ENCODE results near the gene SERPINA12. TPM values are rescaled to one million over a fixed set of nuclear protein-coding genes. Genes with fewer than 3 reads are reported as not detected.

The SERPINA12 gene
- total and polyA plus RNA-seq, 2 of the 13 experiments (the other 11 are each of a cell fraction or from before 2014, with no cell fraction given), result 0.08 TPM; not detected in 1

DNA sequence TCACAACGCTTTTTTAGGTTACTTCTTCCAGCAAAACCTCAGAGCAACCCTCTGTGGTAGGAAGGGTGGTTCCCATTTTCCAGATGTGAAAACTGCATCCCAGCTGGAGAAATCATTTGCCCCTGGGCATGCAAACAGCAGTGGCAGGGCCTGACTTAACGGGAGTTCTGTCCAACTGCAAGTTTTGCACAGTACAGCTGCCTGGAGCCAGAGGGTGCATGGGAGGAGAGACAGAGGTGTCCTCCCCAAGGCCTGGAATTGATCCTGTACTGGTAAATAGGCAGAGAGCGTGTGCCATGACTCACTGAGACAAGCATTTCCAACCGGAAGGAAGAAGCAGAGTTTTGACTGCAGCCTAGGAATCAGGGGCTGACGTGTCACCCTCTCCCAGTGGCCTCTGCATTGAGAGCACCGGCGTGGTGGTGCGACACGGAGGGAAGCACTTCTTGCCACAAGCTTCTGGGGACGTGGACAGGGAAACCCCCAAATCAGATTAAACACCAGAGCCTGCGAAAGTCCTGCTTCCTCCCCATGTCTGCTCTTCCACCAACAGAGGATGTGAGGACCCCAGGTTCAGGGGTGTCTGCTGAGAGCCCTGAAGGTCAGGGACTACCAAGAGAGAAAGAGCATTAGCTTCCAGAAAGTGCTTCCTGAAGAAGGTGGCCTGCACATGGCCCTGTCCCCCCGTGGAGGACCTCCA lies 33.0 kb upstream of the SERPINA12 start (continued):
- TF ChIP-seq ZNF136 (CRISPR knock-in tag; IDR thresholded peaks at IDR 0.05; ENCODE audit: low read depth) (no peak), ZNF629 (CRISPR knock-in tag; conservative IDR thresholded peaks at IDR 0.05) (peak; percentile 71), ZNF234 (CRISPR knock-in tag; conservative IDR thresholded peaks at IDR 0.05) (no peak), SOX5 (CRISPR knock-in tag; IDR thresholded peaks at IDR 0.05; ENCODE audit: borderline replicate concordance) (peak; percentile 46; the same call in 1 of the 2 replicates), FOXA3 (CRISPR knock-in tag; IDR thresholded peaks at IDR 0.05) (peak; percentile 68; the same call in 1 of the 2 replicates), ZKSCAN8 (CRISPR knock-in tag; IDR thresholded peaks at IDR 0.05; ENCODE audit: borderline replicate concordance) (peak; percentile 19; the same call in 1 of the 2 replicates), HDAC2 (CRISPR knock-in tag; IDR thresholded peaks at IDR 0.05) (peak; percentile 26; the same call in 1 of the 2 replicates), GATAD2A (CRISPR knock-in tag; IDR thresholded peaks at IDR 0.05) (peak; percentile 76), ETV5 (CRISPR knock-in tag; IDR thresholded peaks at IDR 0.05; ENCODE audit: borderline replicate concordance) (peak; percentile 97), ZNF329 (CRISPR knock-in tag; IDR thresholded peaks at IDR 0.05; ENCODE audit: low read depth) (no peak), AGO2 (optimal IDR thresholded peaks at IDR 0.05; ENCODE audit: low read depth, low read length) (no peak), FOXJ3 (CRISPR knock-in tag; IDR thresholded peaks at IDR 0.05; ENCODE audit: borderline replicate concordance) (no peak), ZNF687 (CRISPR knock-in tag; IDR thresholded peaks at IDR 0.05) (peak; percentile 94), ZBTB20 (CRISPR knock-in tag; IDR thresholded peaks at IDR 0.05; ENCODE audit: borderline replicate concordance, low read depth) (no peak), ZNF605 (CRISPR knock-in tag; IDR thresholded peaks at IDR 0.05) (0 out of 2 replicates have a peak, but pooled peaks have one; percentile 41), GABPB1 (CRISPR knock-in tag; IDR thresholded peaks at IDR 0.05) (peak; percentile 71)
- TF ChIP-seq, protein P1, sequence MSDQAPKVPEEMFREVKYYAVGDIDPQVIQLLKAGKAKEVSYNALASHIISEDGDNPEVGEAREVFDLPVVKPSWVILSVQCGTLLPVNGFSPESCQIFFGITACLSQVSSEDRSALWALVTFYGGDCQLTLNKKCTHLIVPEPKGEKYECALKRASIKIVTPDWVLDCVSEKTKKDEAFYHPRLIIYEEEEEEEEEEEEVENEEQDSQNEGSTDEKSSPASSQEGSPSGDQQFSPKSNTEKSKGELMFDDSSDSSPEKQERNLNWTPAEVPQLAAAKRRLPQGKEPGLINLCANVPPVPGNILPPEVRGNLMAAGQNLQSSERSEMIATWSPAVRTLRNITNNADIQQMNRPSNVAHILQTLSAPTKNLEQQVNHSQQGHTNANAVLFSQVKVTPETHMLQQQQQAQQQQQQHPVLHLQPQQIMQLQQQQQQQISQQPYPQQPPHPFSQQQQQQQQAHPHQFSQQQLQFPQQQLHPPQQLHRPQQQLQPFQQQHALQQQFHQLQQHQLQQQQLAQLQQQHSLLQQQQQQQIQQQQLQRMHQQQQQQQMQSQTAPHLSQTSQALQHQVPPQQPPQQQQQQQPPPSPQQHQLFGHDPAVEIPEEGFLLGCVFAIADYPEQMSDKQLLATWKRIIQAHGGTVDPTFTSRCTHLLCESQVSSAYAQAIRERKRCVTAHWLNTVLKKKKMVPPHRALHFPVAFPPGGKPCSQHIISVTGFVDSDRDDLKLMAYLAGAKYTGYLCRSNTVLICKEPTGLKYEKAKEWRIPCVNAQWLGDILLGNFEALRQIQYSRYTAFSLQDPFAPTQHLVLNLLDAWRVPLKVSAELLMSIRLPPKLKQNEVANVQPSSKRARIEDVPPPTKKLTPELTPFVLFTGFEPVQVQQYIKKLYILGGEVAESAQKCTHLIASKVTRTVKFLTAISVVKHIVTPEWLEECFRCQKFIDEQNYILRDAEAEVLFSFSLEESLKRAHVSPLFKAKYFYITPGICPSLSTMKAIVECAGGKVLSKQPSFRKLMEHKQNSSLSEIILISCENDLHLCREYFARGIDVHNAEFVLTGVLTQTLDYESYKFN (CRISPR knock-in tag; conservative IDR thresholded peaks at IDR 0.05), result peak; percentile 52
- TF ChIP-seq, protein P2, sequence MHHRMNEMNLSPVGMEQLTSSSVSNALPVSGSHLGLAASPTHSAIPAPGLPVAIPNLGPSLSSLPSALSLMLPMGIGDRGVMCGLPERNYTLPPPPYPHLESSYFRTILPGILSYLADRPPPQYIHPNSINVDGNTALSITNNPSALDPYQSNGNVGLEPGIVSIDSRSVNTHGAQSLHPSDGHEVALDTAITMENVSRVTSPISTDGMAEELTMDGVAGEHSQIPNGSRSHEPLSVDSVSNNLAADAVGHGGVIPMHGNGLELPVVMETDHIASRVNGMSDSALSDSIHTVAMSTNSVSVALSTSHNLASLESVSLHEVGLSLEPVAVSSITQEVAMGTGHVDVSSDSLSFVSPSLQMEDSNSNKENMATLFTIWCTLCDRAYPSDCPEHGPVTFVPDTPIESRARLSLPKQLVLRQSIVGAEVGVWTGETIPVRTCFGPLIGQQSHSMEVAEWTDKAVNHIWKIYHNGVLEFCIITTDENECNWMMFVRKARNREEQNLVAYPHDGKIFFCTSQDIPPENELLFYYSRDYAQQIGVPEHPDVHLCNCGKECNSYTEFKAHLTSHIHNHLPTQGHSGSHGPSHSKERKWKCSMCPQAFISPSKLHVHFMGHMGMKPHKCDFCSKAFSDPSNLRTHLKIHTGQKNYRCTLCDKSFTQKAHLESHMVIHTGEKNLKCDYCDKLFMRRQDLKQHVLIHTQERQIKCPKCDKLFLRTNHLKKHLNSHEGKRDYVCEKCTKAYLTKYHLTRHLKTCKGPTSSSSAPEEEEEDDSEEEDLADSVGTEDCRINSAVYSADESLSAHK (CRISPR knock-in tag; IDR thresholded peaks at IDR 0.05; ENCODE audit: borderline replicate concordance), result no peak
- TF ChIP-seq, protein P3, sequence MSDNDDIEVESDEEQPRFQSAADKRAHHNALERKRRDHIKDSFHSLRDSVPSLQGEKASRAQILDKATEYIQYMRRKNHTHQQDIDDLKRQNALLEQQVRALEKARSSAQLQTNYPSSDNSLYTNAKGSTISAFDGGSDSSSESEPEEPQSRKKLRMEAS (IDR thresholded peaks at IDR 0.05), result peak; percentile 59; the same call in 1 of the 2 replicates

All from HepG2 (cell line).